Breast epithelium (tissue), 3 donors: ENCODE measurements around the gene ABAT.

Experiments used
- POLR2A ChIP-seq: fragments of 450-650 bp; IDR thresholded peaks from one replicate; pipeline ENCODE4 v1.6.1; 2016; ENCODE audit warnings: antibody characterized with exemption, mild to moderate bottlenecking, moderate library complexity
- POLR2AphosphoS5 ChIP-seq, 3 donors: sonication (generic); formaldehyde crosslinking; IDR thresholded peaks; one replicate each; pipeline ENCODE4 v1.6.1; 2017; ENCODE audit warnings: antibody characterized with exemption in 3 of 3
- TF ChIP-seq, protein P1 (sequence below), 3 donors: fragments of 450-650 bp; IDR thresholded peaks; one replicate each; pipeline ENCODE4 v1.5.1; 2016 to 2017; ENCODE audit warnings: antibody characterized with exemption in 3 of 3, mild to moderate bottlenecking in 3 of 3, moderate library complexity in 3 of 3

DNA sequence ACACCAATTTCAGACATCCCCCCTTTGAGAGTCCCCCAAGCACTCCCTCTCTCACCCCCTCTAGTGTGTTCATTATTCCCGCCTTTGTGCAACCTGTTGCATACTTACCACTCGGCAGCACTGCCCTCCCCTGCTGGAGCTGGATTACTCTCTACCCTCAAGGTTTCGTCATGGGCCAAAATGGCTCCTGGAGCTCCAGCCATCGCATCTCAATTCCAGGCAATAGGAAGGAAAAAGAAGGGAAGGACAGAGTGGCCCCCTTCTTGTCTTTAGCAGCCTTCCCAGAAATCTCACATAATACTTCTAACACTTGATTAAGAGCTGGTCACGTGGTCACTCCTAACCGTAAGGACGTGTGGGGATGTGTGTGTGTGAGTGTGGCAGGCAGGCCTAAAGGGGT is 102.8 kb downstream of the ABAT start:
- TF ChIP-seq POLR2AphosphoS5 (IDR thresholded peaks at IDR 0.05) (no peak), POLR2A (no peak)
- TF ChIP-seq, protein P1, sequence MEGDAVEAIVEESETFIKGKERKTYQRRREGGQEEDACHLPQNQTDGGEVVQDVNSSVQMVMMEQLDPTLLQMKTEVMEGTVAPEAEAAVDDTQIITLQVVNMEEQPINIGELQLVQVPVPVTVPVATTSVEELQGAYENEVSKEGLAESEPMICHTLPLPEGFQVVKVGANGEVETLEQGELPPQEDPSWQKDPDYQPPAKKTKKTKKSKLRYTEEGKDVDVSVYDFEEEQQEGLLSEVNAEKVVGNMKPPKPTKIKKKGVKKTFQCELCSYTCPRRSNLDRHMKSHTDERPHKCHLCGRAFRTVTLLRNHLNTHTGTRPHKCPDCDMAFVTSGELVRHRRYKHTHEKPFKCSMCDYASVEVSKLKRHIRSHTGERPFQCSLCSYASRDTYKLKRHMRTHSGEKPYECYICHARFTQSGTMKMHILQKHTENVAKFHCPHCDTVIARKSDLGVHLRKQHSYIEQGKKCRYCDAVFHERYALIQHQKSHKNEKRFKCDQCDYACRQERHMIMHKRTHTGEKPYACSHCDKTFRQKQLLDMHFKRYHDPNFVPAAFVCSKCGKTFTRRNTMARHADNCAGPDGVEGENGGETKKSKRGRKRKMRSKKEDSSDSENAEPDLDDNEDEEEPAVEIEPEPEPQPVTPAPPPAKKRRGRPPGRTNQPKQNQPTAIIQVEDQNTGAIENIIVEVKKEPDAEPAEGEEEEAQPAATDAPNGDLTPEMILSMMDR (IDR thresholded peaks at IDR 0.05): no peak
